ENCODE data around the gene TEK. TPM values are rescaled to one million over a fixed set of nuclear protein-coding genes. Genes with fewer than 3 reads are reported as not detected.
A peak's percentile ranks its signal among the peaks of the same experiment; 100 is the strongest.

Gene TEK
- total RNA-seq, 4 donors from 2014 or later, result 9.8 to 20.0 (median 16.7) TPM

DNA sequence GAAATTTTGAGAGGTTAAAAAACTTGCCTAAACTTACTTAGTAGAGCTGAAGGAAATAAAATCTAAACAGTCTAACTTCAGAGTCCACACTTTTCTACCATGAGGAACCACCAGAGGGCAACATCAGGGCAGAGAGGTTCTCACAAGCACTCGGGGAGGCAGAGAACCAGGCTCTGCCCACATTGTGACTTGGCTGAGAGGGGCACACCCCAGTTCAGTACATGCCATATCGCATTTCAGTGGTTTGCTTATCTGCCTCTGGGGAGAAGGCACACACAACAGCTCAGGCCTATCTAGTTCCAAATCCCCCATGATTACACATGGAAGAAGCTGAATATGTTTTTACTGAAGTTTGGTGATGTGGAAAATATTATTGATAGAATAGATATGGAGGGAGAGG lies 138.7 kb downstream of the TEK start:
- peak in 1 of 2 donors; percentile 28 for DNase-seq (ENCODE audit: low spot score in 2 of 2)
- TF ChIP-seq, protein P1, sequence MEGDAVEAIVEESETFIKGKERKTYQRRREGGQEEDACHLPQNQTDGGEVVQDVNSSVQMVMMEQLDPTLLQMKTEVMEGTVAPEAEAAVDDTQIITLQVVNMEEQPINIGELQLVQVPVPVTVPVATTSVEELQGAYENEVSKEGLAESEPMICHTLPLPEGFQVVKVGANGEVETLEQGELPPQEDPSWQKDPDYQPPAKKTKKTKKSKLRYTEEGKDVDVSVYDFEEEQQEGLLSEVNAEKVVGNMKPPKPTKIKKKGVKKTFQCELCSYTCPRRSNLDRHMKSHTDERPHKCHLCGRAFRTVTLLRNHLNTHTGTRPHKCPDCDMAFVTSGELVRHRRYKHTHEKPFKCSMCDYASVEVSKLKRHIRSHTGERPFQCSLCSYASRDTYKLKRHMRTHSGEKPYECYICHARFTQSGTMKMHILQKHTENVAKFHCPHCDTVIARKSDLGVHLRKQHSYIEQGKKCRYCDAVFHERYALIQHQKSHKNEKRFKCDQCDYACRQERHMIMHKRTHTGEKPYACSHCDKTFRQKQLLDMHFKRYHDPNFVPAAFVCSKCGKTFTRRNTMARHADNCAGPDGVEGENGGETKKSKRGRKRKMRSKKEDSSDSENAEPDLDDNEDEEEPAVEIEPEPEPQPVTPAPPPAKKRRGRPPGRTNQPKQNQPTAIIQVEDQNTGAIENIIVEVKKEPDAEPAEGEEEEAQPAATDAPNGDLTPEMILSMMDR (IDR thresholded peaks at IDR 0.05), result peak in 4 of 5 experiments; percentile 9 to 40 (median 25)
- TF ChIP-seq POLR2A (IDR thresholded peaks at IDR 0.05), result no peak
- TF ChIP-seq EP300 (IDR thresholded peaks at IDR 0.05), result no peak
- Histone ChIP-seq H3K4me1 (no peaks in the 10 kb centered on the region), H3K27ac (no peak overlapping the region), H3K27me3 (no peaks in the 10 kb centered on the region), H3K36me3 (no peaks in the 10 kb centered on the region), H3K9me3 (no peaks in the 10 kb centered on the region), H3K4me3 (no peak overlapping the region)
- 17 to 22% methylated on average over 2 of the region's 2 CpGs for WGBS, 2 donors

DNA sequence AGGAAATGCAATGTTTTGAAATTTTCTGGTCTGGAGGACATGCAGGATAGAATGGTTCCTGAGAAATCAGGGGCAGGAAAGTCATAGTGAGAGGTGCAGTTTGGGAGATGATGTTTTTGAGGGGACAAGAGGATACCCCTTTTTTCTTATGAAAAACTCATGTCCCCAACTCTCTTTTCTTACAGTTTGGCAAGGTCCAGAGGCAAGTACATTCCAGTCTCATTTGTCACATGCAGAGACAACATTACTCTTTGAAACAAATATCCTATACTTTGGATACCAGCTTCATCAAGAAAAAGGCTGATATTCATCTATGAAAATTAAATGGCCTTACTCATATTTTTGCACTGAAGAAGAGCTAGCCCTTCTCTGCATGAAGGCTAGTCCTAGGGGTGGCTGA lies 139.7 kb downstream of the TEK start:
- TF ChIP-seq, protein P1 (IDR thresholded peaks at IDR 0.05), result no peak
- TF ChIP-seq POLR2A (IDR thresholded peaks at IDR 0.05) (no peak), EP300 (IDR thresholded peaks at IDR 0.05) (no peak)
- H3K27ac ChIP-seq, result no peak overlapping the region
- no peak for DNase-seq (ENCODE audit: low spot score in 2 of 2)
- H3K27me3 ChIP-seq, result no peaks in the 10 kb centered on the region
- H3K4me3 ChIP-seq, result no peak overlapping the region
- H3K36me3 ChIP-seq, result no peaks in the 10 kb centered on the region
- no peaks in the 10 kb centered on the region for H3K4me1 ChIP-seq
- no peaks in the 10 kb centered on the region for H3K9me3 ChIP-seq

DNA sequence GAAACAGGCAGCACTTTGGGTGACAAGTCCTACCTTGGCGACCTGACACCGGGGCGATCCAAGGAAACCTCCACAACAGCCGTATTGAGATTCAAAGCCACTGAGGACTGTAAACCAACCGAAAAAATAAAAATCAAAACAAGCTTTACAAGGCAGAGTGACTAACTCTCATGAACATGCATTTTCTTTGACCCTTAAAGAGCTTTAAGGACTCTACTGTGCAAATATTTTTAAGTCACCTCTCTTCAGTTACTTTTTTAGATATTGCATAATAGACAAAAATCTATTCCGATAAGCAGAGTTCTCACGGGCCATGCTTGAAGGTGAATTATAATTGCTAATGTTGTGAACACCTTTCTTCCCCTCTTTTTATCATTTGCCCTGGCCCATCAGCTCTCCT lies 149.6 kb downstream of the TEK start:
- no peak for TF ChIP-seq POLR2A (IDR thresholded peaks at IDR 0.05)
- TF ChIP-seq EP300 (IDR thresholded peaks at IDR 0.05), result no peak
- TF ChIP-seq, protein P1 (IDR thresholded peaks at IDR 0.05), result no peak
- Histone ChIP-seq H3K4me1 (no peaks in the 10 kb centered on the region), H3K4me3 (no peak overlapping the region), H3K36me3 (no peaks in the 10 kb centered on the region), H3K27me3 (no peaks in the 10 kb centered on the region), H3K27ac (no peak overlapping the region), H3K9me3 (peaks cover 0 to 4% (median 0%) of the 10 kb centered on the region in 4 donors)
- WGBS, 2 donors, result 91 to 93% methylated on average over 7 of the region's 7 CpGs
- DNase-seq (ENCODE audit: low spot score in 2 of 2), result no peak

DNA sequence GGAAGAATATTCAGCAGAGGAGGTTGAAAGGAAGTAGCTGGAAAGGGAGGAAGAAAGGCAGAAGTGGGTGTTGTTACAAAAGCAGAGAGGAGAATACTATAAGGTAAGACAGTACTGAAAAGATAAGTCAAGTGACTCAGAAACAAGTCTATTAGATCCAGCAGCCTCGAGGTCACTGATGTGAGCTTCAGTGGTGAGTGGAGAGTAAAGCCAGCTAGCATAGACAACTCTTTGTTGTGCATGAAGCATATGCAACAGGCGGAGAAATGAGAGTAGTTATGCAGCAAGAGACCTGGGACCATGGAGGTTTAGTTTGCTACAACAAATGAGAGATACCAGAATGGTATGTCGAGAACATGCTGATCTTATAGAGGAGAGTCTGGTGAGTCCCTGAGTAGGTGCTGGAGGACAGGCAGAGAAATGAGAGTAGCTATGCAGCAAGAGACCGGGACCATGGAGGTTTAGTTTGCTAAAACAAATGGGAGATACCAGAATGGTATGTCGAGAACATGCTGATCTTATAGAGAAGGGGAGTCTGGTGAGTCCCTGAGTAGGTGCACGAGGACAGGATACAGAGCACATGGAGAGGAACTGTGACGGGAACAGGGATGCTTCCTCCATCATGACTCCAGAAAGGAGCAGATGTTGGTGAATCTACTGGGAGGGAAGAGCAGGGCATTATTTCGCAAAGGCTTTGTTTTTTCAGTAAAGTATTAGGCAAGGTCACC lies 151.9 kb downstream of the TEK start:
- no peak overlapping the region for H3K27ac ChIP-seq
- H3K9me3 ChIP-seq, result peaks cover 0 to 4% (median 0%) of the 10 kb centered on the region in 4 donors
- no peak overlapping the region for H3K4me3 ChIP-seq
- H3K27me3 ChIP-seq, result no peaks in the 10 kb centered on the region
- no peaks in the 10 kb centered on the region for H3K36me3 ChIP-seq
- no peak for DNase-seq (ENCODE audit: low spot score in 2 of 2)
- no peaks in the 10 kb centered on the region for H3K4me1 ChIP-seq
- WGBS, 2 donors, result 70 to 78% methylated on average over 8 of the region's 8 CpGs
- TF ChIP-seq, protein P1 (IDR thresholded peaks at IDR 0.05), result no peak
- TF ChIP-seq EP300 (IDR thresholded peaks at IDR 0.05) (no peak), POLR2A (IDR thresholded peaks at IDR 0.05) (no peak)

DNA sequence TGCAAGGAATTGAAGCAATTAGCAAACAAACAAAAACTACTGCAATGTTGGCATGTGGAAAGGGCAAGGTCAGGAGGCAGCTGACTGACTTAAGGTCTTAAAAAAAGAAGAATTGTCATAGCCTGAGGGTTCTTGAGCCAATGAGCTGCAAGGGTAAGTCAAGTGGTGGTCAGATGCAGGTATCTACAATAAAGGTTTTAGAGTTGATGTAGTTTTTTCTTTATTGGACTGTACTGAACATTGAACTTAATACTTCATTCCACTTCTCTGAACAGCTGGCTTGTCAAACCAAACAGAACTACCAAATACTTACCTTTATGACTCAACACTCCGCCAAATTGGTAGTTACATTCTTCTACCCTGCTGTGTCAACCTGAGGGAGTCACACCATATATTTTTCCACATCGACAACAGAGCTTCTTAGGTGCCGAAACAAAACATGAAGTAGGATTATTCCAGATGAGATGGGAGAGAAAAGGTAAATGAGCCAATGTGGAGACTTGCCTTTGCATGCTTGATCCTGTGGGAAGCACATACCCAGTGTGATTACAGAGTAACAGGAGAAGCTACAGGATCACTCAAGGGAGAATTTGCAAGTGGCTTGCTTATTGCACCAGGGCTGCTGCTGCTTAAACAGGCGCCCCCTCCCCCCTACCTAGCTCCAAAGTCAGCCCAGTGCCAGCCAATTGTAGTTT lies 152.6 kb downstream of the TEK start:
- TF ChIP-seq EP300 (IDR thresholded peaks at IDR 0.05), result no peak
- TF ChIP-seq, protein P1 (IDR thresholded peaks at IDR 0.05), result no peak
- TF ChIP-seq POLR2A (IDR thresholded peaks at IDR 0.05), result no peak
- DNase-seq (ENCODE audit: low spot score in 2 of 2), result no peak
- no peaks in the 10 kb centered on the region for H3K4me1 ChIP-seq
- no peak overlapping the region for H3K27ac ChIP-seq
- H3K27me3 ChIP-seq, result no peaks in the 10 kb centered on the region
- H3K4me3 ChIP-seq, result no peak overlapping the region
- no peaks in the 10 kb centered on the region for H3K9me3 ChIP-seq
- H3K36me3 ChIP-seq, result no peaks in the 10 kb centered on the region
- WGBS, 2 donors, result 42 to 75% methylated on average over 4 of the region's 4 CpGs

Data from tibial nerve (tissue), 4 donors.